Measurements from ENCODE around the gene RFLNA.

The RFLNA gene

DNA sequence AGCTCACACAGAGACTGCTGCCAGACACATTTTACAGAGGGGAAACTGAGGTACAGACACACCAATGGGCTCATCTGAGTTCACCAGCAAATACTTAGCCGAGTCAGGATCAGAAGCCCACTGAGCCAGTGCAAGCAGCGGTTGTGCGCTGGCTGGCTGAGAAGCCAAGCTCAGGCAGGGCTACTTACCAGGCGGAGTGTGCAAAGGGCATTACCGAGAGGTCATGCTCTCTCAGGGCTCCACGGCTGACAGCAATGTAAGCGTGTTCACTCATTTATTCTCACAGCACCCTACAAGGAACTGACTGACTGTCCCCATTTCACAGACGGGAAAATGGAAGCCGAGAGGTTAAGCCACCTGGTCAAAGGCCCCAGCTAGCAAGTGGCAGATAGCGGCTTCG, 63.7 kb downstream of the RFLNA start:
- no peak for DNase-seq (ENCODE audit: low spot score)

DNA sequence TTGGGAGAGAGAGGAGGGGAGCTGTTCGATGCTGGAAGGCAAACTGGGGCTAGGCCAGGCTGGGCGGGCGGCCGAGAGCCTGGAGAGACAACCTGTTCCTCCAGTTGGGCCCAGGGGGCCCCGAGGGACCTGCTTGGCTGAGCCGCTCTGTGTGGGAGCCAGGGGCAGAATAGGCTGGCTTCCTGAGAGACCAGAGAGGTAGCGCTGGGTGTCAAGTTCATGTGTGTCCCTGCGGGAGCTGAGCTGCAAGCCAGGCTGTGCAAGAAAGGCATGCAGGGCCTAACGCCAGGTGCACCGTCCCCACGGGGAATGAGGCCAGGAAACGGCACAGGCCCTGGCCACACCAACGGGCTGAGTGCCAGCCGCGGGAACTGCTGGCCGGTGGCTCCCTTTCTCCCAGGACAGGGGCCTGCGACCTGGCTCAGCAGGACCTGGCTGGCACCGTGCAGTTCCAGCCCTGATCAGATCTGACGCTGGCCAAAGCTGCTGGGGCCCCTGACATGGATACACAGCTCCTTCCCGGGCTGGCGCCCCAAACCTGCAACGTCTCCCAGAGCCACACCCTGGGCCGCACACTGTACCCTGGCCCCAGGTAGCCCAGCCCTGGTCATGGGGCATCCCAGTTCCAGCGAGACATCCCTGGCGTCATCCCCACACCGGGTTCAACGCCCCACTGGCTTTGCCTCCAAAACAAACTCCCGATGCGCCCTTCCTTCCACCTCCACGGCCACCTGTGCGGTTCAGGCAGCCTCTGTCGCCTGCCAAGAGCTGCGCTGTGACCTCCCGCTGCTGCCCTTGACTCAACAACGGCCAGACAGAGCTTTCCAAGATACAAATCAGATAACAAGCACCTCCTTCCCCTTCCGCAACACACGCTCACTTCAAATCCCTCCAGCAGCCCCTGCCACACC, 65.0 kb downstream of the RFLNA start:
- DNase-seq (ENCODE audit: low spot score): no peak

- DNase-seq (ENCODE audit: low spot score): no peak
Observed at GRCh38 chr12:124361074-124361970, 66.4 kb downstream of the RFLNA start.

- DNase-seq (ENCODE audit: low spot score): no peak
Observed at GRCh38 chr12:124361996-124362395, 67.1 kb downstream of the RFLNA start.

- no peak for DNase-seq (ENCODE audit: low spot score)
Observed at GRCh38 chr12:124363353-124363965, 68.6 kb downstream of the RFLNA start.

DNA sequence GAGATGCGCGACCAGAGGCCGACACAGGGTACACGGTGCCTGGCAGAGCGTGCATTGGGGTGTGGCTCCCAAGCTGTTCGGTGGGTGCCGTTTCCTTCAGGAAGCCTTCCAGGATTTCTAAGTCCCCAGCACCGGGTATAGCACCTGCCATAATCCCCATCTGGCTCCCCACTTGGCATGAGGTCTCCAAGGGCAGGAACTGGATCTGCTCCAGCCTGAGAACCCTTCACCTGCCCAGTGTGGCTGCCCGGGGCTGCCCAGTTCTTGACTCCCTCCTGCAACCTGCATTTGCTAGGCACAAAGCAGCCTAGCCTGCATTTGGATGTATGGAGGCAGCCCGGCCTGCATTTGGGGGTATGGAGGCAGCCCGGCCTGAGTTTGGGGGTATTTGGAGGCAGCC, 69.7 kb downstream of the RFLNA start:
- DNase-seq (ENCODE audit: low spot score): no peak
